OCI-LY3 (cell line): Measurements from ENCODE around the gene CYP2D6.
"Not testable (repeated sequence)": the region's sequence is repeated elsewhere in the genome, so short reads cannot be mapped to it uniquely, and the experiment has no call there.

Experiments used
- H2AFZ ChIP-seq: fragments of 200-600, 300-600 bp; shearing (Covaris generic); 2 replicates; pipeline ENCODE4 v1.6.0; 2014; ENCODE audit warnings: antibody characterized with exemption, low read depth, low read length
- H3K27ac ChIP-seq: fragments of 200-600, 300-600 bp; sonication (generic); 2 replicates; pipeline ENCODE4 v1.5.1; 2014; ENCODE audit warnings: mild to moderate bottlenecking, low read length, moderate library complexity, mixed read lengths
- H3K27me3 ChIP-seq: fragments of 200-600, 300-600 bp; sonication (generic); 2 replicates; pipeline ENCODE4 v1.6.1; 2014; ENCODE audit warnings: low read depth, low read length, mixed read lengths
- H3K36me3 ChIP-seq: fragments of 200-600, 300-600 bp; sonication (generic); replicated peaks from 2 replicates; pipeline ENCODE3; 2014; ENCODE audit warnings: low read depth, low read length, mixed read lengths
- H3K4me1 ChIP-seq: fragments of 300-600, 200-600 bp; sonication (generic); 2 replicates; pipeline ENCODE4 v1.6.1; 2014; ENCODE audit warnings: low read length, mixed read lengths
- H3K4me2 ChIP-seq: fragments of 200-600, 300-600 bp; sonication (generic); 2 replicates; pipeline ENCODE4 v1.6.1; 2014; ENCODE audit warnings: low read length, mixed read lengths
- H3K4me3 ChIP-seq: fragments of 300-600, 200-600 bp; sonication (generic); 2 replicates; pipeline ENCODE4 v1.5.1; 2014; ENCODE audit warnings: antibody characterized with exemption, mild to moderate bottlenecking, low read length, moderate library complexity
- H3K79me2 ChIP-seq: fragments of 300-600, 200-600 bp; shearing (Covaris generic); 2 replicates; pipeline ENCODE4 v1.6.1; 2014; ENCODE audit warnings: mild to moderate bottlenecking, low read length, mixed read lengths
- H3K9ac ChIP-seq: fragments of 300-600, 200-600 bp; shearing (Covaris generic); 2 replicates; pipeline ENCODE4 v1.6.0; 2014; ENCODE audit warnings: mild to moderate bottlenecking, low read length, moderate library complexity
- H3K9me3 ChIP-seq: fragments of 200-600, 300-600 bp; shearing (Covaris generic); 2 replicates; pipeline ENCODE4 v1.6.1; 2014; ENCODE audit warnings: low read length, mixed read lengths; ENCODE audit not compliant: insufficient read depth
- H4K20me1 ChIP-seq: fragments of 200-600, 300-600 bp; sonication (generic); 2 replicates; pipeline ENCODE4 v1.6.1; 2016; ENCODE audit warnings: low read length, mixed read lengths; ENCODE audit not compliant: insufficient read depth
- EZH2phosphoT487 ChIP-seq: fragments of 200-600 bp; shearing (Covaris generic); IDR thresholded peaks from 2 replicates; pipeline ENCODE4 v1.6.1; 2018; ENCODE audit warnings: antibody characterized with exemption, mixed run types, low read depth
- TF ChIP-seq, protein P1 (sequence below): fragments of 200-600, 300-600 bp; sonication (generic); IDR thresholded peaks from 2 replicates; pipeline ENCODE4 v1.5.1; 2014; ENCODE audit warnings: antibody characterized with exemption, low read length, low read depth

Gene CYP2D6

DNA sequence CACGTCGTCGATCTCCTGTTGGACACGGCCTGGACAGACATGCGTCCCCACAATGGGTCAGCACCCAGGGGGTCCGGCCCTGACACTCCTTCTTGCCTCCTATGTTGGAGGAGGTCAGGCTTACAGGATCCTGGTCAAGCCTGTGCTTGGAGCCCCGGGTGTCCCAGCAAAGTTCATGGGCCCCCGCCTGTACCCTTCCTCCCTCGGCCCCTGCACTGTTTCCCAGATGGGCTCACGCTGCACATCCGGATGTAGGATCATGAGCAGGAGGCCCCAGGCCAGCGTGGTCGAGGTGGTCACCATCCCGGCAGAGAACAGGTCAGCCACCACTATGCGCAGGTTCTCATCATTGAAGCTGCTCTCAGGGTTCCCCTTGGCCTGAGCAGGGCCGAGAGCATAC, 3.0 kb downstream of the CYP2D6 start:
- Histone ChIP-seq H4K20me1 (no peaks in the 10 kb centered on the region), H3K4me2 (no peak overlapping the region), H3K4me1 (no peaks in the 10 kb centered on the region), H3K27ac (no peak overlapping the region), H3K4me3 (no peak overlapping the region), H3K27me3 (no peaks in the 10 kb centered on the region), H2AFZ (no peak overlapping the region), H3K9me3 (no peaks in the 10 kb centered on the region), H3K36me3 (no peaks in the 10 kb centered on the region), H3K9ac (no peak overlapping the region), H3K79me2 (no peaks in the 10 kb centered on the region)
- TF ChIP-seq EZH2phosphoT487: no peak
- TF ChIP-seq, protein P1, sequence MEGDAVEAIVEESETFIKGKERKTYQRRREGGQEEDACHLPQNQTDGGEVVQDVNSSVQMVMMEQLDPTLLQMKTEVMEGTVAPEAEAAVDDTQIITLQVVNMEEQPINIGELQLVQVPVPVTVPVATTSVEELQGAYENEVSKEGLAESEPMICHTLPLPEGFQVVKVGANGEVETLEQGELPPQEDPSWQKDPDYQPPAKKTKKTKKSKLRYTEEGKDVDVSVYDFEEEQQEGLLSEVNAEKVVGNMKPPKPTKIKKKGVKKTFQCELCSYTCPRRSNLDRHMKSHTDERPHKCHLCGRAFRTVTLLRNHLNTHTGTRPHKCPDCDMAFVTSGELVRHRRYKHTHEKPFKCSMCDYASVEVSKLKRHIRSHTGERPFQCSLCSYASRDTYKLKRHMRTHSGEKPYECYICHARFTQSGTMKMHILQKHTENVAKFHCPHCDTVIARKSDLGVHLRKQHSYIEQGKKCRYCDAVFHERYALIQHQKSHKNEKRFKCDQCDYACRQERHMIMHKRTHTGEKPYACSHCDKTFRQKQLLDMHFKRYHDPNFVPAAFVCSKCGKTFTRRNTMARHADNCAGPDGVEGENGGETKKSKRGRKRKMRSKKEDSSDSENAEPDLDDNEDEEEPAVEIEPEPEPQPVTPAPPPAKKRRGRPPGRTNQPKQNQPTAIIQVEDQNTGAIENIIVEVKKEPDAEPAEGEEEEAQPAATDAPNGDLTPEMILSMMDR: no peak

DNA sequence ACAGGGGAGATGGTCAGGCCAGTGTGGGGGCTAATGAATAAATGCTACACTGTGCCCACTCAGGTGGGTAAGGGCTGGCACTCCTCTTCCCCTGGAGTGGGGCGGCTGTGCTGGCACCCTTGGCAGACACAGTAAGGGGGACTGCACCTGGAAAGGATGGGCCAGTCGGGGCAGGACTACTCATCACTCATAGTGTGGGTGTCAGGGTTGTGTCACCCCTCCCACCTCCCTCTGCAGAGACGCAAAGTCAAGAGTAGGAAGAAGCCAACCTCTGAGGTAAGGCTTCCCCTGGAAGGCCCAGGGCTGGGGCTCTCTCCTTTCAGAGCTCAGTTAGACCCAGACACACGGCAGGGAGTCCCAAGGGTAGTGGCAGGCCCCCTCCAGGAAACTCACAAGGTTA, 7.1 kb downstream of the CYP2D6 start:
- H3K4me1 ChIP-seq, H2AFZ ChIP-seq, H3K79me2 ChIP-seq, H3K9ac ChIP-seq, H3K4me3 ChIP-seq, H3K9me3 ChIP-seq, H3K27ac ChIP-seq, H4K20me1 ChIP-seq, H3K4me2 ChIP-seq, H3K36me3 ChIP-seq, H3K27me3 ChIP-seq: not testable (repeated sequence)

DNA sequence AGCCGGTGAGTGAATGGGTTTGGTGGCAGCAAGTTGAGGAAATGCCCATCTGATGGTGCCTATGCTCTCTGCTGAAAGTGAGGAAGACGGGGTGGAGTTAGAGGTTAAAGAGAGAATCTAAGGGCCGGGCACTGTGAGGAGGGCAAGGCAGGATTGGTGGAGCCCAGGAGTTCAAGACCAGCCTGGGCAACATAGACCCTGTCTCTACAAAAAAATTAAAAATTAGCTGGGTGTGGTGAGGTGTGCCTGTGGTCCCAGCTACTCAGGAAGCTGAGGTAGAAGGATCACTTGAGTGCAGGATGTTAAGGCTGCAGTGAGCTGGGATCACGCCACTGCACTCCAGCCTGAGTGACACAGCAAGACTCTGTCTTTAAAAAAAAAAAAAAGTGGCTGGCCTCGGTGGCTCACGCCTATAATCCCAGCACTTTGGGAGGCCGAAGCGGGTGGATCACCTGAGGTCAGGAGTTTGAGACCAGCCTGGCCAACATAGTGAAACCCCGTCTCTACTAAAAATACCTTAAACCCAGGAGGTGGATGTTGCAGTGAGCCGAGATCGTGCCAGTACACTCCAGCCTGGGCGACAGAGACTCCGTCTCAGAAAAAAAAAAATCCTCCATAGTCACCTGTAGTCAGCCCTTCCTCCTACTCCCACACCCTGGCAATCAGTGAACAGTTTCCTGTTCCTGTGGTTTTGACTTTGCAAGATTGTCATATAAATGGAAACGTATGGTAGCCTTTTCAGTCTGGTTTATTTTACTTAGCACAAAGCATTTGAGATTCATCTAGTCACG, 10.2 kb downstream of the CYP2D6 start:
- H3K27ac ChIP-seq, H4K20me1 ChIP-seq, H2AFZ ChIP-seq, H3K27me3 ChIP-seq, H3K9ac ChIP-seq, H3K9me3 ChIP-seq, H3K4me3 ChIP-seq, H3K4me2 ChIP-seq, H3K36me3 ChIP-seq, H3K4me1 ChIP-seq, H3K79me2 ChIP-seq: not testable (repeated sequence)

DNA sequence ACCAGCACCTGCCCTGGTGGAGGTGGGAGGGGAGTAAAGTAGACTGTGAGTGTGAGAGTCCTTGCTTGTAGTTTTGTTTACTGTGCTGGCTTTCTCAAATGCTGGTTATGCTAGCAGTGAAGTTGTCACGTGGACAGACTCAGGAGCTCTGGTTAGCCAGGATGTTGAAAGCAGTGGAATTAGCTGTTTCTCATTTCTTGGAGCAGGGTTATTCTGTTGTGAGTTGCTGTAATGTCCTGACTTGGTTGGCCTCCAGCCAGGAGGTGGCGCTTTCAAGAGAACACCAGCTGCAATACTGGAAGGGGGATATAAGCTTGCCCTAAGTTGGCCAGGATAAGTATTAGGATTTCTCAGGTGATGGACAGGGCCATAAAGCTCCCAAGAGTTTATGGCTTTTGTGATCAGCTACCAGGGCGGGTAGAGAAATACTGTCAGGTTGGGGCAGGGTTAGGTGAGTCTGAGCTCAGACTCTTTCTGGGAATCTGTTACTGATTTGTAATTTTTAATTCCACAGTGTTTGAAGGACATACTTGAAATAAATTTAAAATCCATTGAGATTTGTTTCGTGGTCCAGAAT, 13.7 kb downstream of the CYP2D6 start:
- peaks cover 3% of the 10 kb centered on the region for H3K36me3 ChIP-seq

DNA sequence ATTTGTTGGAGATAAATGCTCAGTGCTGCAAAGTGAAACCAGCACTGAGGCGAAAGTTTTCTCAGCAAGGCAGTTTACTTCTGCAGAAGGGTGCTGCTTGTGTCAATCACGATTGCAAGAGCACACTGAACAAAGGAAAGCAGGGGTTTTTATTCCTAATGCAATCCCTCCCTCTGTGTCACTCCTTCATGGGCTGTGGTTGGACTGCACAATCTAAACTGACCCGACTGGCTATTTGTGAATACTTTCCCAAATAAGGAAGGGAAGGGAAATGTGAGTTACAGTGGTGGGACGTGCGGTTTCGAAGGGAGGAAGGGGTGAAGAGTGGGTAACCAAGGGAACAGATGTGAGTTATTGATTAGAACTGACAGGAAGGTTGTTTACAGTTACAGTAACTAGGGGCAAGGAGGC, 15.2 kb downstream of the CYP2D6 start:
- H3K27ac ChIP-seq, H3K27me3 ChIP-seq, H3K9ac ChIP-seq, H3K36me3 ChIP-seq, H3K4me1 ChIP-seq, H2AFZ ChIP-seq, H3K79me2 ChIP-seq, H4K20me1 ChIP-seq, H3K4me3 ChIP-seq, H3K4me2 ChIP-seq: not testable (repeated sequence)
- H3K9me3 ChIP-seq: peaks cover 18% of the 10 kb centered on the region; the same call in 1 of the 2 replicates

More for the DNA sequence above, 13.7 kb downstream of the CYP2D6 start:
- no peaks in the 10 kb centered on the region for H4K20me1 ChIP-seq
- TF ChIP-seq, protein P1: no peak; the same call in 1 of the 2 replicates
- TF ChIP-seq EZH2phosphoT487: no peak
- H3K4me3 ChIP-seq: no peak overlapping the region
- H3K9ac ChIP-seq: no peak overlapping the region
- no peak overlapping the region for H2AFZ ChIP-seq
- H3K27ac ChIP-seq: no peak overlapping the region
- H3K4me2 ChIP-seq: no peak overlapping the region
- no peaks in the 10 kb centered on the region for H3K27me3 ChIP-seq
- H3K9me3 ChIP-seq: peaks cover 18% of the 10 kb centered on the region; the same call in 1 of the 2 replicates
- no peaks in the 10 kb centered on the region for H3K4me1 ChIP-seq
- no peaks in the 10 kb centered on the region for H3K79me2 ChIP-seq
